Fibroblast of pulmonary artery (primary cell): ENCODE results near the gene RNF149.

Experiments
- DNase-seq: peaks from one replicate; pipeline ENCODE4 v3.0.0-alpha.2; 2010; ENCODE audit warnings: low read depth
- H3K4me3 ChIP-seq: replicated peaks from 2 replicates; pipeline ENCODE4 v1.5.1; 2011; ENCODE audit warnings: low read depth, mild to moderate bottlenecking, control low read depth, low read length, moderate library complexity
- TF ChIP-seq, protein P1 (sequence below): IDR thresholded peaks from 2 replicates; pipeline ENCODE4 v1.5.1; 2011; ENCODE audit warnings: mild to moderate bottlenecking, control low read depth, low read length, inconsistent platforms; ENCODE audit errors: missing control alignments

RNF149 gene

DNA sequence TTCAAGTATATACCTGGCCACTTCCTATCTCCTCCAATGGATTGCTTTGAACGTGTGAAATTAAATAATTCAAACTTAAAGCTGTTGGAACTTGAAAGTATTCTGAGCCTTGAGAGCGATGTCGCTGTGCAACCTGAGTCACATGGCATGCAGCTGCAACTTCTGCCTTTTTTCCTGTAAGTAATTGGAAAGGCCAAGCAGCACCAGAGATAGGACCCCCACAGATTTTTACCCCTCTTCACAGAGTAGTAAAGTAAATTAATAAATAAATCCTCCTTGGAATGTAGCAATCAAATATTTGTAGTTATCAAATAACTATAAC is 3.2 kb upstream of the RNF149 start:
- no peak for DNase-seq
- H3K4me3 ChIP-seq = no peak overlapping the region
- TF ChIP-seq, protein P1, sequence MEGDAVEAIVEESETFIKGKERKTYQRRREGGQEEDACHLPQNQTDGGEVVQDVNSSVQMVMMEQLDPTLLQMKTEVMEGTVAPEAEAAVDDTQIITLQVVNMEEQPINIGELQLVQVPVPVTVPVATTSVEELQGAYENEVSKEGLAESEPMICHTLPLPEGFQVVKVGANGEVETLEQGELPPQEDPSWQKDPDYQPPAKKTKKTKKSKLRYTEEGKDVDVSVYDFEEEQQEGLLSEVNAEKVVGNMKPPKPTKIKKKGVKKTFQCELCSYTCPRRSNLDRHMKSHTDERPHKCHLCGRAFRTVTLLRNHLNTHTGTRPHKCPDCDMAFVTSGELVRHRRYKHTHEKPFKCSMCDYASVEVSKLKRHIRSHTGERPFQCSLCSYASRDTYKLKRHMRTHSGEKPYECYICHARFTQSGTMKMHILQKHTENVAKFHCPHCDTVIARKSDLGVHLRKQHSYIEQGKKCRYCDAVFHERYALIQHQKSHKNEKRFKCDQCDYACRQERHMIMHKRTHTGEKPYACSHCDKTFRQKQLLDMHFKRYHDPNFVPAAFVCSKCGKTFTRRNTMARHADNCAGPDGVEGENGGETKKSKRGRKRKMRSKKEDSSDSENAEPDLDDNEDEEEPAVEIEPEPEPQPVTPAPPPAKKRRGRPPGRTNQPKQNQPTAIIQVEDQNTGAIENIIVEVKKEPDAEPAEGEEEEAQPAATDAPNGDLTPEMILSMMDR = no peak

DNA sequence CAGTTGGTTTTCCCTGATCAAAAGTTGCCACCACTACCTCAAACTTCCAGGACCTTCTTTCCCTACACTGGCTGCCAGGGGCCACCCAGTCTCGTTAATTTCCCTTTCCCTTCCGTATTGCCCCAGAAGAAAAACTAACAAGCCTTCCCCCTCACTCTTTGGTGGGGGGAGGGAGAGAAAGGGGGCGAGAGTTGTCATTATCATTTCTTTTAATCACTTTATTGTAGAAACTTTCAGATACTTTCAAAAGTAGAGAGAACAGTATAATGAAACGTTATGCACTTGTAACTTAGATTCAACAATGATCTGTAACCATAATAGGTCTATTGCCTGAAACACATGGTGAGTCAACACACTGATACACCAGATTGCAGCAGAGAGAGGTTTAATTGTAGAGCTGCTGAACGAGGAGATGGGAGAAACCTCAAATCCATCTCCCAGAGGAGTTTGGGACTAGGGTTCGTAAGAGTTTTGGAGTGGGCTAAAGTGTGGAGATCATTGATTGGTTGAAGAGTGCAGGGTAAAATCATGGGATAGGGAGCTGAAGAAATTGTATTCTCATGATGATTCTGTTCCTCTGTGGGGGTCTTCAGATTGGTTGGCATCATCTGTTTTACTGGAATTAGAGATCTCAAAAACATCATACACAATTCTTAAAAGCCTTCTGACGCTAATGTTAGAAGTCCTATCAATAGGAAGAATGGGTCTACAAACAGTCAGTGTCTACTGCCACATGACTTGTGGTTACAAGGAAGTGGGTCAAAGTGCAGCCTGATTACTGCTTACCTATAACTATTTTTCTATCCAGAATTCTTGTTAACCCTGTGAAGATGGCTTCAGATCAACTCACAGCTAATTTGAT is 2.6 kb upstream of the RNF149 start:
- TF ChIP-seq, protein P1 = no peak
- DNase-seq = no peak
- H3K4me3 ChIP-seq = no peak overlapping the region

DNA sequence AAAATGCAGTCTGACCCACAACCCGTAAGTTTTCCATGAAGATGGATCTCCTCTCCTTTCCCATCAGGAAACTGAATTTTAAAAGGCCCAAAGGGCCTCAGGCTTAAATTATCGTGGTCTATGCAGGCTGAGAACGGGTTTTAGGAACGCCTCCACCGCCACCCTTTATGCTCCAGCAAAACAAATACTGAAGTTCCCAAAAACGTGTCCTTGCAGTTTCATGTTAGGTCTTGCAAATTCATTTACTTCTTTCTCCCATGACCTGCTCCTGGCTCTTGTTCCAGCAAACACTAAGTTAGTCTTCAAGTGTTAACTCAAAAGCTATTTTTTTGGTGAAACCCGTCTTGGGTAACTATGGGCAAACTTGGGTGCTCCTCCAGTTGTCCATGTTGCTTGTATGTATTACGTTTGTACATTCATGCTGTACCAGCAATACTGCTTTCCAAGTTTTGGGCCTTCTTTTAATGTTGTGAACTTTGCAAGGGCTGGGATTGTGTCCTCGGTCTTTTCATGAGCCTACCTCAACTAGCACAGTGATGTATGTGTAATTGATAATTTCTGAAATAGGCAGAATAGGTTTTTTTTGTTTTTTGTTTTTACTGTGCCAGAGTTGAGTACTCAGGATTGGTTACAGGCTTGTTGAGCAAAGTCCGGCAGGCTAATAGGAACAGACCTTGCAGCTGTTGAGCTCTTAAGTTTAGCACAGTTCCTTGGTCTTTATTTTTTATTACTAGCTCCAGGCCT is 1.8 kb upstream of the RNF149 start:
- DNase-seq = no peak

DNA sequence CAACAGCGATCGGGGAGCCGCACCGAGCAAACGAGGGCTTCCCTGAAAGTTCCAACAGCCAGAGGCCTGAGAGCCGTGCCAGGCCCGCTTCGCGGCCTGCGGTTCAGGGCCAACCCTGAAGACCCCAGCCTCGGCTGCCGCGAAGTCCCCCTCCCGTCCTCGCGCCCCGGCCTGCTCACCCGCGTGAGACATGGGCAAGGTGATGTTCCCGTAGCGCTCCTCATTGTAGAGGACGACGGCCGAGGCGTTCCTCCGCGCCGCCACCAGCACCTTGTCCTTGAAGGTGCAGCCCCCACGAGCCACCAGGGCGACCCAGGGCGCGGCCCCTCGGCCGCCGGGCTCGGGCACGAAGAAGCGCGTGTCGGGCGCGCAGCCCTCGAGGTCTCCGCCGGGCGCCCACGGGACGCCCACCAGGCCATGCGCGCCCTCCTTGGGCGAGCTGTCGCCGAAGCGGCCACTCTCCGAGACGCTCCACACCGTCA is 510 bp downstream of the RNF149 start:
- DNase-seq = peak; percentile 14
- TF ChIP-seq, protein P1 = no peak
- H3K4me3 ChIP-seq = peak overlapping the region; percentile 87

More for the DNA sequence above, 1.8 kb upstream of the RNF149 start:
- no peak overlapping the region for H3K4me3 ChIP-seq
- TF ChIP-seq, protein P1 = no peak

DNA sequence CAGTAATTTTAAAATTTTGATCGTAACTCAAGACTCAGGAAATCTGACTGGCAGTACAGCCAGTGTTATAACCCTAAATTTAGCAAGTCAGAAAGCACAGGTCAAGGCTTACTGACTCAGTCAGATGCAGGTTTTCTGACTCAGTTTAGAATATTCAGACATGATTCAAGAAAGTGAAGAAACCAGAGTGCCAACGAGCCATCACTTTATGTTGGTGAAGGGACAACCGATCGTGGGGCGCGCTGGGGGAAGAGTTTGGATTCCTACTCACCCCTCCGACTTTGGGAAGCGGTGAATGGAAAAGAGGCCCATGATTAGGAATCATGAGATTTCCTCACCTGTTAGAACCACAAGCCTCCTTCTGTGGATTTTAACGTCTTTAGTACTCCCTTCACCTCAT is 998 bp downstream of the RNF149 start:
- TF ChIP-seq, protein P1 = no peak
- H3K4me3 ChIP-seq = peak overlapping the region; percentile 87
- DNase-seq = peak; percentile 8

DNA sequence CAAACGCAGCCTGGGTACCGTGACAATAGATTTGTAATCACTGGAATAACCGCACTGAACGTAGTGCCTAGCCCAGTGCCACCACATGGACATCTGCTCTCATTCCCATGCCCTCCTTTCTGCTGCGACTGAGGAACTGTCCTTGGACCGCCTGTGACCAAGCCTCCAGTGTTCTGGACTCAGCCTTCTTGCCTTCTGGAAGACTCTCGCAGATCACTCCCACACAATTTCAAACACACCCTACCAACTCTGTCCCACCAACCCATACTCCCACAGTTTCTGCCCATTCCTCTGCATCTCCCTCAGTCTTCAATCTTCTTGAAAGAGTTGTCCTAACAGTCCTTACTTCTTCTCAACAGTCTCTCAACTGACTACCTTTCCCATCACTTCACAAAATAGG is 2.1 kb downstream of the RNF149 start:
- DNase-seq = no peak
- TF ChIP-seq, protein P1 = no peak
- H3K4me3 ChIP-seq = peak overlapping the region; percentile 87
